ENCODE measurements around the gene GAN.

- TF ChIP-seq, protein P1, sequence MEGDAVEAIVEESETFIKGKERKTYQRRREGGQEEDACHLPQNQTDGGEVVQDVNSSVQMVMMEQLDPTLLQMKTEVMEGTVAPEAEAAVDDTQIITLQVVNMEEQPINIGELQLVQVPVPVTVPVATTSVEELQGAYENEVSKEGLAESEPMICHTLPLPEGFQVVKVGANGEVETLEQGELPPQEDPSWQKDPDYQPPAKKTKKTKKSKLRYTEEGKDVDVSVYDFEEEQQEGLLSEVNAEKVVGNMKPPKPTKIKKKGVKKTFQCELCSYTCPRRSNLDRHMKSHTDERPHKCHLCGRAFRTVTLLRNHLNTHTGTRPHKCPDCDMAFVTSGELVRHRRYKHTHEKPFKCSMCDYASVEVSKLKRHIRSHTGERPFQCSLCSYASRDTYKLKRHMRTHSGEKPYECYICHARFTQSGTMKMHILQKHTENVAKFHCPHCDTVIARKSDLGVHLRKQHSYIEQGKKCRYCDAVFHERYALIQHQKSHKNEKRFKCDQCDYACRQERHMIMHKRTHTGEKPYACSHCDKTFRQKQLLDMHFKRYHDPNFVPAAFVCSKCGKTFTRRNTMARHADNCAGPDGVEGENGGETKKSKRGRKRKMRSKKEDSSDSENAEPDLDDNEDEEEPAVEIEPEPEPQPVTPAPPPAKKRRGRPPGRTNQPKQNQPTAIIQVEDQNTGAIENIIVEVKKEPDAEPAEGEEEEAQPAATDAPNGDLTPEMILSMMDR (IDR thresholded peaks at IDR 0.05; ENCODE audit: low read depth, low read length), result no peak
- no peak for TF ChIP-seq EZH2phosphoT487 (IDR thresholded peaks at IDR 0.05; ENCODE audit: low read depth)
These were observed 53.1 kb downstream of the GAN start for GRCh38 chr16:81367821-81368220.

All from OCI-LY3 (cell line).